22Rv1 (cell line): ENCODE measurements around the gene TMPRSS7.

Experiments
- ZFX ChIP-seq: fragments of 450-650 bp; IDR thresholded peaks from 2 replicates; pipeline ENCODE4 v1.6.1; 2017; ENCODE audit warnings: antibody characterized with exemption, borderline replicate concordance
- TF ChIP-seq, protein P1 (sequence below): fragments of 450-650 bp; IDR thresholded peaks from 2 replicates; pipeline ENCODE4 v1.5.1; 2017; ENCODE audit warnings: mild to moderate bottlenecking

GRCh38 chr3:112041321-112041720, 6.8 kb downstream of the TMPRSS7 start:
- TF ChIP-seq, protein P1, sequence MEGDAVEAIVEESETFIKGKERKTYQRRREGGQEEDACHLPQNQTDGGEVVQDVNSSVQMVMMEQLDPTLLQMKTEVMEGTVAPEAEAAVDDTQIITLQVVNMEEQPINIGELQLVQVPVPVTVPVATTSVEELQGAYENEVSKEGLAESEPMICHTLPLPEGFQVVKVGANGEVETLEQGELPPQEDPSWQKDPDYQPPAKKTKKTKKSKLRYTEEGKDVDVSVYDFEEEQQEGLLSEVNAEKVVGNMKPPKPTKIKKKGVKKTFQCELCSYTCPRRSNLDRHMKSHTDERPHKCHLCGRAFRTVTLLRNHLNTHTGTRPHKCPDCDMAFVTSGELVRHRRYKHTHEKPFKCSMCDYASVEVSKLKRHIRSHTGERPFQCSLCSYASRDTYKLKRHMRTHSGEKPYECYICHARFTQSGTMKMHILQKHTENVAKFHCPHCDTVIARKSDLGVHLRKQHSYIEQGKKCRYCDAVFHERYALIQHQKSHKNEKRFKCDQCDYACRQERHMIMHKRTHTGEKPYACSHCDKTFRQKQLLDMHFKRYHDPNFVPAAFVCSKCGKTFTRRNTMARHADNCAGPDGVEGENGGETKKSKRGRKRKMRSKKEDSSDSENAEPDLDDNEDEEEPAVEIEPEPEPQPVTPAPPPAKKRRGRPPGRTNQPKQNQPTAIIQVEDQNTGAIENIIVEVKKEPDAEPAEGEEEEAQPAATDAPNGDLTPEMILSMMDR: no peak
- TF ChIP-seq ZFX: no peak
